Measurements from ENCODE around the gene SLC29A3. TPM values are rescaled to one million over a fixed set of nuclear protein-coding genes. Genes with fewer than 3 reads are reported as not detected.

Gene SLC29A3
- total RNA-seq, 3 donors from 2014 or later (not counting 1 experiment from before 2014, with no cell fraction given) = 4.0 to 6.6 (median 5.3) TPM

DNA sequence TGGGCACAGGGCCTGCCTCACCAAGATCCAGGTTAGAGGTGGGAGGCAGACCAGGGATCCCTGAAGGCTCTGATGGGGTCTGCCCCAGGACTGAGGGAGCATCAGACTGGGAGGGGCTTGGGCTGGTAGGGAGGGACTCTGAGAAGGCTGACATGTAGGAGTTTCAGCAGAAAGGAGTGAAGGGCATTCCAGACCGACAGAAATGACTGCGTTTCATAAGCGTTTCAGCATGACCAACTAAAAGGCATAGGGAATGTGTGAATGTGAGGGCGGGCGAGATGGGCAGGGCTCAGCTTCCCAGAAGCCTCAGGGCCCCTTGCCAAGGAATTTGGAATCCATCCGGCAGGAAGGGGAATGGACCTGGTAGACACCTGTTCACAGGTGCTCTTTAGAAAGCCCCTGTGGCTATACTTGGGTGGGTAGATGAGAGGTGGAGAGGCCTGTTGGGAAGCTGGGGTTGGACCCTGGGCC is 24.9 kb upstream of the SLC29A3 start:
- Histone ChIP-seq H3K27me3 (ENCODE audit: control insufficient read depth, insufficient read depth, low read length) (no peaks in the 10 kb centered on the region), H3K9me3 (ENCODE audit: control insufficient read depth, insufficient read depth, low read length) (no peaks in the 10 kb centered on the region), H3K27ac (ENCODE audit: low read length) (no peak overlapping the region), H3K4me1 (ENCODE audit: control insufficient read depth, insufficient read depth, low read length) (peaks cover 6% of the 10 kb centered on the region), H3K36me3 (ENCODE audit: control insufficient read depth, insufficient read depth, low read length) (no peaks in the 10 kb centered on the region), H3K4me3 (ENCODE audit: low read length) (no peak overlapping the region)
- TF ChIP-seq, protein P1, sequence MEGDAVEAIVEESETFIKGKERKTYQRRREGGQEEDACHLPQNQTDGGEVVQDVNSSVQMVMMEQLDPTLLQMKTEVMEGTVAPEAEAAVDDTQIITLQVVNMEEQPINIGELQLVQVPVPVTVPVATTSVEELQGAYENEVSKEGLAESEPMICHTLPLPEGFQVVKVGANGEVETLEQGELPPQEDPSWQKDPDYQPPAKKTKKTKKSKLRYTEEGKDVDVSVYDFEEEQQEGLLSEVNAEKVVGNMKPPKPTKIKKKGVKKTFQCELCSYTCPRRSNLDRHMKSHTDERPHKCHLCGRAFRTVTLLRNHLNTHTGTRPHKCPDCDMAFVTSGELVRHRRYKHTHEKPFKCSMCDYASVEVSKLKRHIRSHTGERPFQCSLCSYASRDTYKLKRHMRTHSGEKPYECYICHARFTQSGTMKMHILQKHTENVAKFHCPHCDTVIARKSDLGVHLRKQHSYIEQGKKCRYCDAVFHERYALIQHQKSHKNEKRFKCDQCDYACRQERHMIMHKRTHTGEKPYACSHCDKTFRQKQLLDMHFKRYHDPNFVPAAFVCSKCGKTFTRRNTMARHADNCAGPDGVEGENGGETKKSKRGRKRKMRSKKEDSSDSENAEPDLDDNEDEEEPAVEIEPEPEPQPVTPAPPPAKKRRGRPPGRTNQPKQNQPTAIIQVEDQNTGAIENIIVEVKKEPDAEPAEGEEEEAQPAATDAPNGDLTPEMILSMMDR (IDR thresholded peaks at IDR 0.05) = no peak
- DNase-seq (no peak), ATAC-seq (no peak)
- no peak overlapping the region for H3K27ac Mint-ChIP-seq
- H3K4me1 Mint-ChIP-seq = no peaks in the 10 kb centered on the region
- H3K36me3 Mint-ChIP-seq = no peaks in the 10 kb centered on the region
- H3K4me3 Mint-ChIP-seq = no peak overlapping the region
- H3K27me3 Mint-ChIP-seq (ENCODE audit: low read depth in 2 of 2) = no peaks in the 10 kb centered on the region
- intact Hi-C loops (cut with micrococcal nuclease) = no loop called here
- 92% methylated on average over 6 of the region's 6 CpGs for WGBS (ENCODE audit: insufficient coverage)
- H3K9me3 Mint-ChIP-seq = no peaks in the 10 kb centered on the region

GRCh38 chr10:71294856-71295255 is 24.2 kb upstream of the SLC29A3 start:
- 76% methylated on average over 4 of the region's 4 CpGs for WGBS (ENCODE audit: insufficient coverage)
- peaks cover 8% of the 10 kb centered on the region for H3K4me1 ChIP-seq (ENCODE audit: control insufficient read depth, insufficient read depth, low read length)
- no peaks in the 10 kb centered on the region for H3K9me3 Mint-ChIP-seq
- no peak for ATAC-seq
- intact Hi-C loops (cut with micrococcal nuclease) = no loop called here
- no peak overlapping the region for H3K27ac ChIP-seq (ENCODE audit: low read length)
- no peaks in the 10 kb centered on the region for H3K27me3 ChIP-seq (ENCODE audit: control insufficient read depth, insufficient read depth, low read length)
- H3K36me3 Mint-ChIP-seq = no peaks in the 10 kb centered on the region
- H3K4me1 Mint-ChIP-seq = no peaks in the 10 kb centered on the region
- H3K27me3 Mint-ChIP-seq (ENCODE audit: low read depth in 2 of 2) = peaks cover 3 to 7% of the 10 kb centered on the region in 2 donors
- TF ChIP-seq, protein P1 (IDR thresholded peaks at IDR 0.05) = no peak
- H3K4me3 Mint-ChIP-seq = no peak overlapping the region
- no peak for DNase-seq
- no peak overlapping the region for H3K4me3 ChIP-seq (ENCODE audit: low read length)
- no peaks in the 10 kb centered on the region for H3K9me3 ChIP-seq (ENCODE audit: control insufficient read depth, insufficient read depth, low read length)
- no peaks in the 10 kb centered on the region for H3K36me3 ChIP-seq (ENCODE audit: control insufficient read depth, insufficient read depth, low read length)
- H3K27ac Mint-ChIP-seq = no peak overlapping the region

GRCh38 chr10:71295641-71296040 is 23.4 kb upstream of the SLC29A3 start:
- peaks cover 3 to 7% of the 10 kb centered on the region in 2 donors for H3K27me3 Mint-ChIP-seq (ENCODE audit: low read depth in 2 of 2)

More at GRCh38 chr10:71295641-71296040, 23.4 kb upstream of the SLC29A3 start:
- H3K27me3 ChIP-seq (ENCODE audit: control insufficient read depth, insufficient read depth, low read length) = no peaks in the 10 kb centered on the region
- intact Hi-C loops (cut with micrococcal nuclease) = no loop called here
- Mint-ChIP-seq H3K4me1 (no peaks in the 10 kb centered on the region), H3K27ac (no peak overlapping the region), H3K9me3 (no peaks in the 10 kb centered on the region), H3K4me3 (no peak overlapping the region), H3K36me3 (no peaks in the 10 kb centered on the region)
- no peaks in the 10 kb centered on the region for H3K36me3 ChIP-seq (ENCODE audit: control insufficient read depth, insufficient read depth, low read length)
- TF ChIP-seq, protein P1 (IDR thresholded peaks at IDR 0.05) = no peak
- ATAC-seq (no peak), DNase-seq (no peak)
- no peak overlapping the region for H3K27ac ChIP-seq (ENCODE audit: low read length)
- WGBS (ENCODE audit: insufficient coverage) = 90% methylated on average over 9 of the region's 9 CpGs
- no peak overlapping the region for H3K4me3 ChIP-seq (ENCODE audit: low read length)
- peaks cover 8% of the 10 kb centered on the region for H3K4me1 ChIP-seq (ENCODE audit: control insufficient read depth, insufficient read depth, low read length)
- no peaks in the 10 kb centered on the region for H3K9me3 ChIP-seq (ENCODE audit: control insufficient read depth, insufficient read depth, low read length)

All from natural killer cell (primary cell).